Measurements from ENCODE around the gene SNED1. TPM values are rescaled to one million over a fixed set of nuclear protein-coding genes. Genes with fewer than 3 reads are reported as not detected.

The SNED1 gene
- polyA plus RNA-seq, 3 donors from 2014 or later = 0.24 to 0.56 TPM; not detected in 1

- Mint-ChIP-seq H3K27ac (no peak overlapping the region), H3K36me3 (no peaks in the 10 kb centered on the region), H3K4me3 (no peak overlapping the region), H3K4me1 (no peaks in the 10 kb centered on the region), H3K27me3 (ENCODE audit: low read depth in 3 of 3) (peaks cover 0 to 4% (median 1%) of the 10 kb centered on the region in 3 donors), H3K9me3 (no peaks in the 10 kb centered on the region)
- DNase-seq = no peak
These were observed 49.0 kb downstream of the SNED1 start for GRCh38 chr2:241047253-241048010.

GRCh38 chr2:241048149-241048948, 49.9 kb downstream of the SNED1 start:
- no peaks in the 10 kb centered on the region for H3K9me3 Mint-ChIP-seq
- no peak for DNase-seq

DNA sequence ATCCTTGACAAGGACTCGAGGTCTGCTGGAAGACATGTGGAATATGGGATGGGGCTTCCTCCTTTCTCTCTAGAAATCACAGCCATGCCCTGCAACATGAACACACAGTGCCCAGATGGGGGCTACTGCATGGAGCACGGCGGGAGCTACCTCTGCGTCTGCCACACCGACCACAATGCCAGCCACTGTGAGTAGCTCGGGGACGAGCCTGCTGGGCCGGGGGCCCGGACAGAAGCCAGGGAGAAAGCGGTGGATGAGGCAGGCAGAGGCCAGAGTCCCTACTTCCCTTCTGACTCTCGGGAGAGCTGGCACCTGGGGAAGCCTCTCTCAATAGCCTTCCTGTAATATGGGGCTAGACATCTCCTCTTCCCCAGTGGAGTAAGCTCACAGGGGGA, 50.5 kb downstream of the SNED1 start:
- peaks cover 0 to 4% (median 0%) of the 10 kb centered on the region in 3 donors for H3K27me3 Mint-ChIP-seq (ENCODE audit: low read depth in 3 of 3)
- DNase-seq = no peak
- no peak overlapping the region for H3K4me3 Mint-ChIP-seq
- H3K4me1 Mint-ChIP-seq = no peaks in the 10 kb centered on the region
- no peaks in the 10 kb centered on the region for H3K9me3 Mint-ChIP-seq
- no peaks in the 10 kb centered on the region for H3K36me3 Mint-ChIP-seq
- H3K27ac Mint-ChIP-seq = no peak overlapping the region

More at GRCh38 chr2:241048149-241048948, 49.9 kb downstream of the SNED1 start:
- Mint-ChIP-seq H3K27ac (no peak overlapping the region), H3K4me1 (no peaks in the 10 kb centered on the region), H3K4me3 (no peak overlapping the region), H3K27me3 (ENCODE audit: low read depth in 3 of 3) (peaks cover 0 to 4% (median 0%) of the 10 kb centered on the region in 3 donors), H3K36me3 (no peaks in the 10 kb centered on the region)

GRCh38 chr2:241049739-241050623, 51.6 kb downstream of the SNED1 start:
- Mint-ChIP-seq H3K36me3 (no peaks in the 10 kb centered on the region), H3K4me1 (no peaks in the 10 kb centered on the region), H3K27me3 (ENCODE audit: low read depth in 3 of 3) (peaks cover 0 to 3% (median 0%) of the 10 kb centered on the region in 3 donors), H3K4me3 (no peak overlapping the region), H3K27ac (no peak overlapping the region), H3K9me3 (no peaks in the 10 kb centered on the region)
- DNase-seq = no peak

DNA sequence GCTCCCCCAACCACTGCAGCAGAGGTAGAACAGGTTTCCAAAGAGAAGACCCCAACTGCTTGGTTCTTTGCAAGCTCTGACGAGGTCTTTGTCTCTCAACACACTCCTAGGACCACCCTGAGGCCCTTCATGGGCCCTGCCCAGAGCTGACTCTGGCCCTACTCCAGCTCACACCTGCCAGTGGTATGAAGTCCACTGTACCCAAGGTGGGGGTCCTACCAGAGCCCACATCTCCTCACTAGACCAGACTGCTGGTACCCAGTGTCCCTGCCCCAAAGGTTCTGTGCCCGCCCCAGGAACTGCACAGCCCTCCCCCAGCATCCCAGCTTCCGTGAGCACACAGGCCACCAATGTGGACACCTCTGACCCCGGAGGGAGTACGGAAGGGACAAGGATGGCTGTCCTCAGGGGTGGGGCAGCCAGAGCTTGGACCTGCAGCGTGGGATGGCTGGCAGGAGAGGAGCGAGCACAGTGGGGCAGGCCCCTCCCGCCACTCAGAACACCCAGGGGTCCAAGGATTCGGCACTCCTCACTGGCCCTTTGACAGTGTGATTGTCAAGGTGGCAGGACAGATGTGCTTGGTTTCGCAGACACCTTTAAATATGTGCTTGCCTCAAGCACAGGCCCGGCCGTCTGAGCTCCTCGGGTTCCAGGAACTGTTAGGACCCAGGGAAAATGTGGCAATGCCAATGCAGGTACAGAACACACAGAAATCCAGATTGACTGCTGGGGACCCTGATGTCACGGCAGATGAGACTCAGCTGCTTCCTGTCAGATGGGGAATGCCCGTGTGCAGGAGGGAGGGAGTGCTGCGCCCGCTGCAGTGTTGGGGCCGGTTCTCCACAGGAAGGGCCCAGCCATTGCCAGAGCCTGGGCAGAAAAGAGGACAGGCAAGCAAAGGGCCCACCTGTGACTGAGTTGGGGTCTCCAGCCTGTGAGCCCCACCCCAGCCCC, 52.5 kb downstream of the SNED1 start:
- no peaks in the 10 kb centered on the region for H3K9me3 Mint-ChIP-seq
- DNase-seq = no peak
- H3K27ac Mint-ChIP-seq = no peak overlapping the region
- no peaks in the 10 kb centered on the region for H3K36me3 Mint-ChIP-seq
- H3K4me3 Mint-ChIP-seq = no peak overlapping the region
- no peaks in the 10 kb centered on the region for H3K4me1 Mint-ChIP-seq
- no peaks in the 10 kb centered on the region for H3K27me3 Mint-ChIP-seq (ENCODE audit: low read depth in 3 of 3)

DNA sequence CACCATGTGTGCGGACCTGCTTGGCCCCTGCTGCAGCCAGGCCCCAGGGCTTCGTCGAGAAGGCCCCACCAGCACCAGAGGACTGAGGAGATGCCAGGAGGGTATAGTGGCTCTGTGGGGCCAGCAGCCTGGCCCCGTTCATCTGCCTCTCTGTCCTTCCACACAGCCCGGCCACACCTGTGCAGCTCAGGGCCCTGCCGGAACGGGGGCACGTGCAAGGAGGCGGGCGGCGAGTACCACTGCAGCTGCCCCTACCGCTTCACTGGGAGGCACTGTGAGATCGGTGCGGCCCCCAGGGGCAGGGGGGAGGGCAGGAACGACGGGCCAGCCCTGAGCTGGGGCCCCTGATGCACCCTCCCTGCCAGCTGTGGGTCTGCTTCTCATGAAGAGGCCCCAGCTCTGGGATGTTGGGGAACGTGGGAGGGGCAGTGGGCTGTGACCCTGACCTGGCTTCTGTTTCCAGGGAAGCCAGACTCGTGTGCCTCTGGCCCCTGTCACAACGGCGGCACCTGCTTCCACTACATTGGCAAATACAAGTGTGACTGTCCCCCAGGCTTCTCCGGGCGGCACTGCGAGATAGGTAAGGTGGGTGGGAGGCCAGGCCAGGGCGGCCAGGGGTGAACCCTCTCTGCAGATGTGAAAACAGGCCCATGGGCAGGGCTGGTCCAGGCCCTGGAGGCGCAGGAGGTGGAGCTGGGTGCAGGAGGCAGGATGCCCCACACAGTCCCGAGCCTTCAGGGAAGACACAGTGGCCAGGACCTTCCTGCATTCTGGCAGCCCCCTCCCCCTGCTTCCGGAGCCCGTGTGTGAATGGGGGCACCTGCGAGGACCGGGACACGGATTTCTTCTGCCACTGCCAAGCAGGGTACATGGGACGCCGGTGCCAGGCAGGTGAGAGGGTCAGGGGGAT, 53.4 kb downstream of the SNED1 start:
- H3K36me3 Mint-ChIP-seq = no peaks in the 10 kb centered on the region
- no peaks in the 10 kb centered on the region for H3K27me3 Mint-ChIP-seq (ENCODE audit: low read depth in 3 of 3)
- no peaks in the 10 kb centered on the region for H3K4me1 Mint-ChIP-seq
- no peak overlapping the region for H3K27ac Mint-ChIP-seq
- no peaks in the 10 kb centered on the region for H3K9me3 Mint-ChIP-seq
- DNase-seq = no peak
- H3K4me3 Mint-ChIP-seq = no peak overlapping the region

DNA sequence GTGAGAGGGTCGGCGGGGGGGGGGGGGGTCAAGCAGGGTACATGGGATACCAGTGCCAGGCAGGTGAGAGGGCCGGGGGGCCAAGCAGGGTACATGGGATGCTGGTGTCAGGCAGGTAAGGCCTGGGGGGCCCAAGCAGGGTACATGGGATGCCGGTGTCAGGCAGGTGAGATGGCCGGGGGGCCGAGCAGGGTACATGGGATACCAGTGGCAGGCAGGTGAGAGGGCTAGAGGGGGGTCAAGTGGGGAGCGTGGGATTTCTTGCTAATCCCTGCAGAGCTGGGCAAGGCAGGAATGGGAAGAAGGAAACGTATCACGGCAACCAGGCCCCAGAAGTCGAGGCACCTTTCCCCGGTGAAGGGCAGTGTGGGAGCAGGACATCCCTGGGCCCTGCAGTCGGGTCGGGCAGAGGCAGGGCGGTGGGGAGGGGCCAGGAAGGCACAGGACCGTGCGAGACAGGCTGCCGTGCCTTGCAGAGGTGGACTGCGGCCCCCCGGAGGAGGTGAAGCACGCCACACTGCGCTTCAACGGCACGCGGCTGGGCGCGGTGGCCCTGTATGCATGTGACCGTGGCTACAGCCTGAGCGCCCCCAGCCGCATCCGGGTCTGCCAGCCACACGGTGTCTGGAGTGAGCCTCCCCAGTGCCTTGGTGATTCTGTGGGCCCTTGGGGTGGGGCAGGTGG, 54.4 kb downstream of the SNED1 start:
- no peaks in the 10 kb centered on the region for H3K9me3 Mint-ChIP-seq

DNA sequence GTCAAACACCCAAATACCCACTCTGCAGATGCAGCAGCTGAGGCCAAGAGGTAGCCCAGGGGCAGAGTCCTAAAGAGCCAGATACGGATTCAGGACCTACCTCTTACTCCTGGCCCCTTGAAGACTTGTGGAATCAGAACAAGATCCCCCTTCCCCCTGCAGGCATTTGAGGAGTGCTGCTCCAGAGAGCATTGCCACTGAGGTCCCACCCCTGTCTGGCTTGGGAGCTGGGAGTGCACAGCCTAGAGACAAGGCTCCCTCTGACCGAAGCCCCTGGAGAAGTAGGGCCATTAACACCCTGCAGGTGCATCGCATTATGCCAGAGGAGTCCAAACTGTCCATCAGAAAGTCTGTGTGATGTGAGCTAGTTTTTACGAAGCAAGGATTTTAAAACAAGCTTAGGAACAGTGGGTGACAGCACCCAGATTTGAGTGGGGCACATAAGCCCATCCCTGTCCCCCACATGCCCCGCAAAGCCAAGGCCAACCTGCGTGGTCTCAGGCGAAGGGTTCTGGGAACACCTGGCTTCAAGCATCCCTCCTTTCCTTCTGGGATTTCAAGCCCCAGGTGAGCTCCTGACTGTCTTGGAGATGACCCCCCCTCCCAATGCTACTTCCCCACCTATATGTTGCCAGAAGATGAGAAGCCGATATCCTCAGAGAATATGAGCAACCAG, 55.3 kb downstream of the SNED1 start:
- Mint-ChIP-seq H3K36me3 (no peaks in the 10 kb centered on the region), H3K9me3 (no peaks in the 10 kb centered on the region), H3K4me1 (no peaks in the 10 kb centered on the region), H3K27ac (peak overlapping the region in 1 of 6 donors; percentile 40), H3K4me3 (no peak overlapping the region), H3K27me3 (ENCODE audit: low read depth in 3 of 3) (no peaks in the 10 kb centered on the region)
- no peak for DNase-seq

More for the DNA sequence above, 54.4 kb downstream of the SNED1 start:
- Mint-ChIP-seq H3K4me1 (no peaks in the 10 kb centered on the region), H3K36me3 (no peaks in the 10 kb centered on the region), H3K27me3 (ENCODE audit: low read depth in 3 of 3) (no peaks in the 10 kb centered on the region), H3K4me3 (no peak overlapping the region), H3K27ac (no peak overlapping the region)
- DNase-seq = no peak

DNA sequence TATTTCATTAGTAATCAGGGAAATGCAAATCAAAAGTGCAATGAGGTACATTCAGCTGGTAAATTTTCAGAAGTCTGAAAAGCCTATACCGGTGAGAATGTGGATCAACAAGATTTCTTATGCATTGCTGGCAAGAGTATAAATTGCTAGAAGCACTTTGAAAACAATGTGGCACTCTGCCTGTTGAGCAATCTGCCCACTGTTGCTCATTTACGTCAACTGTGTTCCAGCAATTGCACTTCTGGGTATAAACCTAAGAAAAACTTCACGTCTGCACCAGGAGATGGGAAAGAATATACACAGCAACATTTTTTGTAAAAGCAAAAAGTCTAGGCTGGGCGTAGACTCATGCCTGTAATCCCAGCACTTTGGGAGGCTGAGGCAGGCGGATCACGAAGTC, 62.9 kb downstream of the SNED1 start:
- Mint-ChIP-seq H3K9me3 (no peaks in the 10 kb centered on the region), H3K4me3 (no peak overlapping the region), H3K36me3 (no peaks in the 10 kb centered on the region), H3K4me1 (peaks cover 0 to 2% of the 10 kb centered on the region in 2 donors), H3K27me3 (ENCODE audit: low read depth in 3 of 3) (peaks cover 2 to 4% (median 3%) of the 10 kb centered on the region in 3 donors), H3K27ac (no peak overlapping the region)
- no peak for DNase-seq

DNA sequence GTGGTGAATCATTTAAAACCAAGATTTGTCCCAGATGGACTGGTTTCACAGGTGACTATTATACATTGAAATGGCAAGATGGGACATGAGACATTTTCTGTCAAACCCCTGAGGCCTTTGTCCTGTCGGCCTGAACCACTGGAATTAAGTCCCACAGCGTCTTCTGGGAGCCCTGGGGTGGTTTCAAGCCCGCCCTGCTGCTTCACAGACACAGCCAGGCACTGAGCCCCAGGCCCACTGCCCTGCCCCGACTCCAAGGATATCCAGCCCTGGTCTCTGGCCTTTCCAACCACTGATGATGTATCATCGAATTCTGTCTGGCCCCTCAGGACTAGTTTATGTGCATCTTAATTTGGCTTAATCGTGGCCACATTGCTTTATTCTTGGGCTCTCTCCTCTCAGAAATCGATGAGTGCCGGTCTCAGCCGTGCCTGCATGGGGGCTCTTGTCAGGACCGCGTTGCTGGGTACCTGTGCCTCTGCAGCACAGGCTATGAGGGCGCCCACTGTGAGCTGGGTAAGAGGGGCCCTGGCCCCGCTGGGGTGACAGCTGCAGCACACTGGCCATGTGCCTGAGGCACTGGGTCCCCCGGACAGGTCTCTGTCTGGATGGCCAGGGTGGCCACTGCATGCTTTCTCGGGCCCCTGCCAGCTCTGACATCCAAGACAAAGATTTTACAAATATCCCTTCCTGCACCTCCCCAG, 64.1 kb downstream of the SNED1 start:
- no peak for DNase-seq
- Mint-ChIP-seq H3K4me1 (peaks cover 0 to 2% of the 10 kb centered on the region in 2 donors), H3K36me3 (no peaks in the 10 kb centered on the region), H3K27ac (no peak overlapping the region), H3K9me3 (no peaks in the 10 kb centered on the region), H3K27me3 (ENCODE audit: low read depth in 3 of 3) (peaks cover 2 to 5% (median 3%) of the 10 kb centered on the region in 3 donors), H3K4me3 (no peak overlapping the region)

DNA sequence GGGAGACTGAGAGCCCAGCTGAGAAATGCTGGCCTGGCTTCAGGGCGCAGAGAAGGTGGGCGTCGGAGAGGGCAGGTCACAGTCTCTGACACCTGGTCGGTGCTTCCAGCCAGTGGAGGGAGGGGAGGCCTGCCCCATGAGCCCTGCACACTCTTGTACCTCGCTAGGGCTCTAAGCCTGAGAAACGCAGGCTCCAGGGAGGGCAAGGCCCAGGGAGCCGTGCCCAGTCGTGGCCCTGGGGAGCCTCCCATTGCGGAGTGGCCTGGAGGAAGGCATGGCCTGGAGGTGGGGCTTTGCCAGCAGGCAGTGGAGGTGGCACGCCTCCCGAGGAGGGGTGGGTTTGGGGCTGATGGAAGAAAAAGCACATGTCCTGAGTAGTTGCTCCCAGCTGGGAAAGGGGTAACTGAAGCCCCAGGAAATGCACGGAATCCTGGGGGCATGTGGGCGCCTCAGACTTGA, 64.7 kb downstream of the SNED1 start:
- no peak overlapping the region for H3K27ac Mint-ChIP-seq
- H3K4me1 Mint-ChIP-seq = peaks cover 0 to 2% of the 10 kb centered on the region in 2 donors
- H3K4me3 Mint-ChIP-seq = no peak overlapping the region

More for the DNA sequence above, 64.7 kb downstream of the SNED1 start:
- DNase-seq = no peak
- H3K36me3 Mint-ChIP-seq = no peaks in the 10 kb centered on the region
- H3K9me3 Mint-ChIP-seq = no peaks in the 10 kb centered on the region
- H3K27me3 Mint-ChIP-seq (ENCODE audit: low read depth in 3 of 3) = peaks cover 2 to 5% (median 3%) of the 10 kb centered on the region in 3 donors

All from immature natural killer cell (primary cell).